HG02642 (cell line): ENCODE measurements around the gene CHCHD3.
"Not testable (repeated sequence)": the region's sequence is repeated elsewhere in the genome, so short reads cannot be mapped to it uniquely, and the experiment has no call there.

Source experiments
- ATAC-seq: cut with Tn5 transposase; IDR thresholded peaks from one replicate; pipeline ENCODE4 v1.9.1; 2021; ENCODE audit warnings: mild to moderate bottlenecking; ENCODE audit not compliant: unreplicated experiment, poor library complexity

Gene CHCHD3

GRCh38 chr7:132929944-132930343 lies 151.9 kb downstream of the CHCHD3 start:
- not testable (repeated sequence) for ATAC-seq

- no peak for ATAC-seq
Observed at GRCh38 chr7:132919771-132920170, 162.1 kb downstream of the CHCHD3 start.

GRCh38 chr7:132915647-132916046 lies 166.2 kb downstream of the CHCHD3 start:
- ATAC-seq, result no peak

- ATAC-seq, result no peak
Observed at GRCh38 chr7:132910657-132911056, 171.2 kb downstream of the CHCHD3 start.

GRCh38 chr7:132907380-132907940 lies 174.4 kb downstream of the CHCHD3 start:
- ATAC-seq, result no peak

GRCh38 chr7:132906193-132906835 lies 175.6 kb downstream of the CHCHD3 start:
- no peak for ATAC-seq

- ATAC-seq, result not testable (repeated sequence)
Observed at GRCh38 chr7:132905136-132905535, 176.8 kb downstream of the CHCHD3 start.

GRCh38 chr7:132904209-132904608 lies 177.7 kb downstream of the CHCHD3 start:
- ATAC-seq, result no peak

GRCh38 chr7:132902294-132902693 lies 179.6 kb downstream of the CHCHD3 start:
- not testable (repeated sequence) for ATAC-seq

GRCh38 chr7:132901241-132901640 lies 180.6 kb downstream of the CHCHD3 start:
- ATAC-seq, result no peak

- no peak for ATAC-seq
Observed at GRCh38 chr7:132899833-132900232, 182.1 kb downstream of the CHCHD3 start.

GRCh38 chr7:132898641-132899175 lies 183.2 kb downstream of the CHCHD3 start:
- ATAC-seq, result not testable (repeated sequence)

- no peak for ATAC-seq
Observed at GRCh38 chr7:132897093-132897687, 184.7 kb downstream of the CHCHD3 start.

- no peak for ATAC-seq
Observed at GRCh38 chr7:132895231-132895630, 186.7 kb downstream of the CHCHD3 start.

GRCh38 chr7:132893560-132893959 lies 188.3 kb downstream of the CHCHD3 start:
- no peak for ATAC-seq

GRCh38 chr7:132892744-132893143 lies 189.1 kb downstream of the CHCHD3 start:
- not testable (repeated sequence) for ATAC-seq

- no peak for ATAC-seq
Observed at GRCh38 chr7:132891554-132891953, 190.3 kb downstream of the CHCHD3 start.

GRCh38 chr7:132882714-132883428 lies 199.0 kb downstream of the CHCHD3 start:
- peak; percentile 64 for ATAC-seq

- no peak for ATAC-seq
Observed at GRCh38 chr7:132881317-132881716, 200.6 kb downstream of the CHCHD3 start.

GRCh38 chr7:132879579-132879978 lies 202.3 kb downstream of the CHCHD3 start:
- no peak for ATAC-seq
